Activated naive CD4-positive, alpha-beta T cell treated with anti-CD3 and anti-CD28 coated beads, Interleukin-2, amount 50 U/mL, for 16 hours (primary cell): ENCODE measurements around the gene CNPY4.

Experiments used
- DNase-seq: peaks from one replicate; pipeline ENCODE4 v3.0.0-alpha.2; 2020

The CNPY4 gene

DNA sequence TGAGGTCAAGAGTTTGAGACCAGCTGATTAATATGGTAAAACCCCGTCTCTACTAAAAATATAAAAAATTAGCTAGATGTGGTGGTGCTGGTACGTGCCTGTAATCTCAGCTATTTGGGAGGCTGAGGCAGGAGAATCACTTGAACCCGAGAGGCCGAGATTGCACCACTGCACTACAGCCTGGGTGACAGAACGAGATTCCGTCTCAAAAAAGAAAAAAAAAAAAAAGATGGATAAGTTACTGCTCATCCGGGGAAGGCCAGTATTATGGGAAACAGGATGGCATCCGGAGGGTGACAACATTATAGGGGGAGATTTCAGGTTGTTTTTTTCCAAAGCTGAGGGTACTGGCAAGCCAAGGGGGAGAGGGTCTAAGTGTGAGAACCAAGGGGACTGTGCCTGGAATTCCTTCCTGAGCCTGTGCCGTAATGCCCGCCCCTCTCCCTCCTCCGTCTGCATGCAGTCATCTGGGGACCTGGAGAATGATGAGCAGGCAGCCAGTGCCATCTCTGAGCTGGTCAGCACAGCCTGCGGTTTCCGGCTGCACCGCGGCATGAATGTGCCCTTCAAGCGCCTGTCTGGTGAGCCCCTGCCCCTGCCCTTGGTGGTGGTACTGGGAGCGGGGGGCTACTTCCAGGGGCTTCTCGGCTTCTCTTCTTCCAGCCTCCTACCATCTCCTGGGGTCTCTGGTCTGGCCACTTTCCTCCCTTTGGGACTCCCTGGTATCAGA, 33.7 kb downstream of the CNPY4 start:
- no peak for DNase-seq

GRCh38 chr7:100153708-100154535, 34.5 kb downstream of the CNPY4 start:
- DNase-seq, result no peak

GRCh38 chr7:100154651-100155491, 35.4 kb downstream of the CNPY4 start:
- no peak for DNase-seq

DNA sequence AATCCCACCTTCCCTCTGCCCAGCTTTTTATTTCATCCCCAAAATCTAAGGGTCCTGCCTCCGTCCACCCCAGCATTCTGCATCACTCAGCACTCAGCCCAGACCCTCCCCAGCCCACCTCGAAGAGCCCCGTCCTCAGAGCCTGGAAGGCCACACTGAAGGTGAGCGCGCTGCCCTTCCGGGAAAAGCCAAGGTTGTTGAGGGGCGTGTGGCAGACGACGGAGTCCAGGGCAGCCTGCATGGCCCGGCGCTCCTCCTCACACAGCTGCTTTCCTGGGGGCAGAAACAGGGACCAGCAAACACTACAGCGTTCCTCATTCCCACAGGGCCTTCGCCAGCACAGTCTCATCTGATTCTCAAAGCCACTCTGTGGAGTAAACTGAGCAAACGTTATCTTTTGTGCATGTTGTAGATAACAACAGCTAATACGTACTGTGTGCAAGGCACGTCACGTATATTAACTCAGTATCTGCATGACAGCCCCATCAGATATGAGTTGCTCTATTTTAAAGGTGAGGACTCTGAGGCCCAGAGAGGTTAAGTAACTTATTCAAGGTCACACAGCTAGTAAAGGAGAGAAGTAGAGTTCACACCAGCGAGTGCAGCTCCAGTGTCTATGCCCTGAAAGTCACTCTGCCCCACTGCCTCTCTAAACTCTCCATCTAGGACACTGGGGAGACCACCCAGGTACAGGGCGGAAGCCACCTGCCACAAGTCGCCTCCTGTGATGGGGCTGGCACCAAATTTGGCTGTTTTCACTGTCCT, 36.3 kb downstream of the CNPY4 start:
- DNase-seq, result no peak

- DNase-seq, result no peak
These were observed 37.1 kb downstream of the CNPY4 start for GRCh38 chr7:100156331-100157068.

- no peak for DNase-seq
These were observed 37.6 kb downstream of the CNPY4 start for GRCh38 chr7:100157069-100157333.

DNA sequence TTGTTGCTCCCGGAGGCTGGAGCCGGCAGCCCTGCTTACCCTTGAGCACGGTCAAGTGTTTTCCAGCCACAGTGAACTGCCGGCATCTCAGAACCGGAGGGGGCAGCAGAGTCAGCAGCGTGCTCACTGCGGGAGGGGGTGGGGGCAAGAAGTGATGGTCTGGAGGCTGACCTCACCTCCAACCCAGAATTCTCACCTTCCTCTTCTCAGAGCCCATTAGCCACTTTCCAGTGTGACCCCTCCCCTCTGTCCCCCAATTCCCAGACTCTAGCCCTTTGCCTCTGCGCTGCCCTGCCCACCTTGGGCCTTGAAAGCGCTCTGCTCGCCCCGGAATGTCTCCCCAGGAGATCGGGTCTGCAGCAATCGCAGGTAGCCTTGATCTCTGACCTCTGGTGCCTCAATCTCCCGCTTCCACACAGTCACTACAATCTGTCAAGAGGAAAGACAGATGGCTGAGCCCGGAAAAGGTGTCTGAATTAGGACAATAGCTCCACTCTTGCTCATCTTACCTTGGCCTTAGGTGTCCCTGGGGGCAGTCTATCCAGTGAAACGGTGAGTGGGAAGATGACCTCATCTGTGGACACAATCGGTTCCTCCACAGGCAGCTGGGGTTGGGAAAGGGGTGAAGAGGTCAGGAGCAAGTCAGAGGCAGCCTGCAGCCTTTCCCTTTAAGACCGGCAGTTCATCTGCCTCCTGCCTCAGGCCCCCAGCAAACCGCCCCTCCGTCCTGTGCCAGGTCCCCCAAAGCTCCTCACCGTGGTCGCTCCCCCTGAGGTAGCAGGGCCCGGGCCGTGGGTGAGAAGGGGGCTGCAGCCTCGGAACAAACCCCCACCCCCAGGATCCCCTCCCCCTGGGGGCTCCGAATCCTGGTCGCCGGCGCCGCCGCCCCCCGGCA, 38.1 kb downstream of the CNPY4 start:
- no peak for DNase-seq

DNA sequence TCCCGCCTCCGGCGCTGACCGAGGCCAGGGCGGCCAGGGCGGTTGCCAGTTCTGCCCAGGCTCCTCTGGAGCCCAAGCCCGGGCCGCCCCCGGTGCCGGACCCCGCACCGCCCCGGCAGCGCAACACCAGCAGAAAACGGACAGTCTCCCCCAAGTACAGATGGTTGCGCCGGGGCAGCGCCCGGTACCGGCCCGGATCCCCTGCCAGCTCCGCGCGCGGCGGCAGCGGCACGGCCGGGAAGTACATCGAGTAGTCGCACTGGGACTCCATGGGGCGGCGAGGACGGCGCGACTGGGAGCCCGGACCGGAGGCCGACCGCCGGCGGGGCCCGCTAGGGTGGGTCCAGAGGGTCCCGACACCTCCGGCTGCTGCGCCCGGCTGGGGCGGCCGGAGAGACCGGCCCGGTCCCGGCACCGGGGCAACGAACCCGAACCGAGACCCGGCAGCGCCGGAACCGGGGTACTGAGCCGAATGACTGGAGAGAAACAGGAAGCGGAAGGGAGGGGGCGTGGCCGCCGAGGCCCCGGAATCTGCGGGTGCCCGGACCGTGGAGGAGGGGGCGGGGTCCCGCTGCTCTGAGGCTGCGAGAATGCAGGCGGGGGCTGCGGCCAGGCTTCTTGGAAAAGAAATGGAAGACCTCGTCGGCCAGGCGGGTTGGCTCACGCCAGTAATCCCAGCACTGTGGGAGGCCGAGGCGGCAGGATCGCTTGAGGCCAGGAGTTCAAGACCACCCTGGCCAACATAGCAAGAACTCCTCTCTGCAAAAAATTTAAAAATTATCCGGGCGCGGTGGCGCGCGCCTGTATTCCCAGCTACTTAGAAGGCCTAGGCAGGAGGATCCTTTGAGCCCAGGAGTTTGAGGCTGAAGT, 39.0 kb downstream of the CNPY4 start, which contains the start of gene TRAPPC14:
Gene TRAPPC14 (minus strand): TSS at position 495 of the 870 bp plus-strand sequence. CDS start 224 bp downstream, at position 271.
- peak; percentile 95 for DNase-seq

DNA sequence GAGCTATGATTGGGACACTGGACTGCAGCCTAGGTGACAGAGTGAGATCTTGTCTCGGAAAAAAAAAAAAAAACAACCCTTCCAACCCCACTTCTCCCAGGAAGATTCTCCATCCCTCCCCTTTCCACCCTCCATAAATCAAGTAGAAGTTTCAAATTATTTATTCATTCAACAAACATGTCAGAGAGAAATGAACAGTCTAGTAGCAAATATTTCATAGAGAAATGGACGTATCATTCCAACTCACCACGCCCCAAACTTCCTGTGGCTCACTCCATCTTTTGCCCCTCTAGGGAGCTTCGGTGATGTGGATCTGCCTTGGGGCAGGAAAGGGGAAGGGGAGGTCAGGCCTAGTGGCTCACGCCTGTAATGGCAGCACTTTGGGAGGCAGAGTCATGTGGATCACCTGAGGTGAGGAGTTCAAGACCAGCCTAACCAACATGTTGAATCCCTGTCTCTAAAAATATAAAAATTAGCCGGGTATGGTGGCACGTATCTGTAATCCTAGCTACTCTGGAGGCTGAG, 39.7 kb downstream of the CNPY4 start:
- DNase-seq, result no peak

DNA sequence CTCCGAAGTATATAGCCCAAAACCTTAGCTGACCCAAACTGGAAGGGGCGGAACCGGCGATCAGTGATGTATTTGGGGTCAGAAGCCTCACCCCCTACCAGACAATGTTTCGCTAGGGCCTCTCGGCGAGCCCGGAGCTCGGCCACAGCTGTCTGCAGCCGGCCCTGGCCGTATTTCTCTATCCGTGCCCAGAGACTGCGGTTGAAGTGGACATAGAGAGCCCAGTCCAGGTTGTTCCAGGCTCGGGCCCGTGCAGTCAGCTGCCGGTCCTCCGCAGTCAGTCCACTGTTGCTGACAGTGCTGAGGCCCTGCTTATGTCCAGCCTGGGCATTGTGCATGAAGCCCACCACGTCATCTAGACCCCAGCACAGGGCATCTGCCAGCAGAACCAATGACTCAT, 40.6 kb downstream of the CNPY4 start:
- DNase-seq, result no peak

- DNase-seq, result no peak
These were observed 43.6 kb downstream of the CNPY4 start for GRCh38 chr7:100163006-100163531.

DNA sequence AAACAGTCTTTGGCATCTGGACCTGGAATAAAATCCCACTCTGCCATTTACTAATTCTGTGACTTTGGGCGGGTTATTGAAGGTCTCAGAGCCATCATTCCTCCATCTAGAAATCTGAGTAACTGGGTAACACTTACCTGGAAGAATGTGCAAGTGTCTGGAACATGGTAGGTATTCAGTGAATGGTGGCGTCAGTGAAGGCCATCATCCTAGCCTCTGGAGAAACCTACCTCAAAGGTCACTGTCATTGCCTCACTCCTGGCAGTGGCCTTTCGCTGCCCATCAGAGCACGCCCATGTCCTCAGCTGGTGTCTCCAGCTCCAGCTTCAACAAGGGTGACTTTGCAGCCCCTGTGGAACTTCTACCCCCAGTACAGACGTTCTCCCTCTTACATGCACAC, 44.4 kb downstream of the CNPY4 start:
- DNase-seq, result no peak

GRCh38 chr7:100166317-100166940, 47.0 kb downstream of the CNPY4 start:
- peak; percentile 48 for DNase-seq

GRCh38 chr7:100166970-100167911, 47.8 kb downstream of the CNPY4 start:
- no peak for DNase-seq

DNA sequence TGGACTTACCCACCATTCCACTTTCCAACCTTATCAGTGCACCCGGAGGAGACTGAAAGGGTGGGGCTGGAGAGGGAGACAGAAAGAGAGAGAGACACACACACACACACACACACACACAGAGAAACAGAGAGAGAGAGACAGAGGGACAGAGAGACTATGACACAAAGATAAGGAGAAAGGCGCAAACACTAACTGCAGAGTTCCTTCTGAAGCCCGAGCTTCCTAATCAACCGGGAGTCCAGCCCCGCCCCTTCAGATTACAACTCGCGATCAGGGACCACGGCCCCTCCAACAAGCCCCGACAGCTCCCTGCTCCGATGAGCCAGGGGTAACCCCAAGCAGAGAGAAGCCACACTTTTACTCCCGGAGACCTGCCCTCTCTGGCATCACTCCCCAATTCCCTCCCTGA, 48.5 kb downstream of the CNPY4 start:
- no peak for DNase-seq

DNA sequence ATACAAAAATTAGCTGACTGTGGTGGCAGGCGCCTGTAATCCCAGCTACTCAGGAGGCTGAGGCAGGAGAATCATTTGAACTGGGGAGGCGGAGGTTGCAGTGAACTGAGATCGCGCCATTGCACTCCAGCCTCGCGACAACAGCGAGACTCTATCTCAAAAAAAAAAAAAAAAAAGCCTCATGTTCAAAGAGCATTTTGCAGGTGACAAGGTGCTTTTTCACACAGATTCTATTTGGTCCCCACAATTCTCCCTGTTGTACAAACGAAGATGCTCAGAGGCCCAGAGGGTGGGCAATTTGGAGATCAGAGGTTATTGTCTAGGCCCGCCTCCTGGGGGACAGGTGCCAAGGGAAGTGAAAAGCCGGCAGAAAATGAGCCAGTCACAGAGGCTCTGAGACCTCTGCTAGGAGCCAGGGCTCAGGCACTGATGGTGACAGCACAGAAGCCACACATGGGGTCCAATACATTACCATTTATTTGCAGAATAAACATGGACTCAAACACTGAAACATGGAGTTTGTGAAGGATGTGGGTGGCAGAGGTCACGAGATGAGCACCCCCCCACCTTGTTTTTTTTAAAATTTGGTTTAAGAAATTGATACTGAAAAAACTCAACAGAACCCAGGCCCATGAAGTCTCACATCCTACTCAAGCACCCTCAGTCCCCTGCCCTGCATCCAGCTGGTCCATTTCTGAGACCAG, 49.9 kb downstream of the CNPY4 start:
- peak; percentile 44 for DNase-seq
